ENCODE results near the gene COG5.

Gene COG5

GRCh38 chr7:107428642-107429041 lies 135.1 kb downstream of the COG5 start:
- no peaks in the 10 kb centered on the region for H3K79me2 ChIP-seq (ENCODE audit: insufficient read depth, low read length)
- H2AFZ ChIP-seq (ENCODE audit: low read length): no peak overlapping the region
- H3K4me3 ChIP-seq (ENCODE audit: low read length, poor library complexity, severe bottlenecking): no peak overlapping the region
- H3K27me3 ChIP-seq (ENCODE audit: insufficient read depth, low read length, poor library complexity, severe bottlenecking): no peaks in the 10 kb centered on the region
- H4K20me1 ChIP-seq (ENCODE audit: insufficient read depth, low read length, poor library complexity, severe bottlenecking): no peaks in the 10 kb centered on the region
- no peak overlapping the region for H3K4me2 ChIP-seq (ENCODE audit: low read depth, low read length, poor library complexity, severe bottlenecking)
- TF ChIP-seq EZH2phosphoT487 (IDR thresholded peaks at IDR 0.05; ENCODE audit: borderline replicate concordance): no peak
- no peak for TF ChIP-seq CTCF (conservative IDR thresholded peaks at IDR 0.05; ENCODE audit: low read length)
- H3K4me1 ChIP-seq (ENCODE audit: insufficient read depth, low read length, poor library complexity, severe bottlenecking): no peaks in the 10 kb centered on the region
- H3K9me3 ChIP-seq (ENCODE audit: insufficient read depth, low read depth, low read length): 0 out of 2 replicates have a peak, but pooled peaks cover 6% of the 10 kb centered on the region
- H3K9ac ChIP-seq (ENCODE audit: low read depth, low read length, poor library complexity, severe bottlenecking): no peak overlapping the region
- no peaks in the 10 kb centered on the region for H3F3A ChIP-seq (ENCODE audit: low read depth)
- H3K36me3 ChIP-seq (ENCODE audit: insufficient read depth, low read length): peaks cover 10% of the 10 kb centered on the region; the same call in 1 of the 2 replicates
- H3K9me2 ChIP-seq (replicated peaks; ENCODE audit: low read depth, low read length): no peaks in the 10 kb centered on the region

GRCh38 chr7:107427462-107427861 lies 136.3 kb downstream of the COG5 start:
- Histone ChIP-seq H4K20me1 (ENCODE audit: insufficient read depth, low read length, poor library complexity, severe bottlenecking) (no peaks in the 10 kb centered on the region), H2AFZ (ENCODE audit: low read length) (no peak overlapping the region), H3K4me1 (ENCODE audit: insufficient read depth, low read length, poor library complexity, severe bottlenecking) (no peaks in the 10 kb centered on the region), H3K9me2 (replicated peaks; ENCODE audit: low read depth, low read length) (no peaks in the 10 kb centered on the region), H3K9ac (ENCODE audit: low read depth, low read length, poor library complexity, severe bottlenecking) (no peak overlapping the region), H3K4me3 (ENCODE audit: low read length, poor library complexity, severe bottlenecking) (no peak overlapping the region), H3K36me3 (ENCODE audit: insufficient read depth, low read length) (peaks cover 8% of the 10 kb centered on the region; the same call in 1 of the 2 replicates), H3K4me2 (ENCODE audit: low read depth, low read length, poor library complexity, severe bottlenecking) (no peak overlapping the region), H3K9me3 (ENCODE audit: insufficient read depth, low read depth, low read length) (no peaks in the 10 kb centered on the region), H3K79me2 (ENCODE audit: insufficient read depth, low read length) (no peaks in the 10 kb centered on the region), H3K27me3 (ENCODE audit: insufficient read depth, low read length, poor library complexity, severe bottlenecking) (no peaks in the 10 kb centered on the region), H3F3A (ENCODE audit: low read depth) (no peaks in the 10 kb centered on the region)
- no peak for TF ChIP-seq EZH2phosphoT487 (IDR thresholded peaks at IDR 0.05; ENCODE audit: borderline replicate concordance)
- TF ChIP-seq CTCF (conservative IDR thresholded peaks at IDR 0.05; ENCODE audit: low read length): no peak

GRCh38 chr7:107414198-107414597 lies 149.5 kb downstream of the COG5 start:
- Histone ChIP-seq H3K9me3 (ENCODE audit: insufficient read depth, low read depth, low read length) (no peaks in the 10 kb centered on the region), H3K79me2 (ENCODE audit: insufficient read depth, low read length) (no peaks in the 10 kb centered on the region), H2AFZ (ENCODE audit: low read length) (no peak overlapping the region), H3K9ac (ENCODE audit: low read depth, low read length, poor library complexity, severe bottlenecking) (no peak overlapping the region), H3F3A (ENCODE audit: low read depth) (no peaks in the 10 kb centered on the region), H3K4me1 (ENCODE audit: insufficient read depth, low read length, poor library complexity, severe bottlenecking) (no peaks in the 10 kb centered on the region), H3K27me3 (ENCODE audit: insufficient read depth, low read length, poor library complexity, severe bottlenecking) (no peaks in the 10 kb centered on the region), H3K4me2 (ENCODE audit: low read depth, low read length, poor library complexity, severe bottlenecking) (no peak overlapping the region), H3K36me3 (ENCODE audit: insufficient read depth, low read length) (peaks cover 16% of the 10 kb centered on the region; the same call in 1 of the 2 replicates), H4K20me1 (ENCODE audit: insufficient read depth, low read length, poor library complexity, severe bottlenecking) (peaks cover 2% of the 10 kb centered on the region), H3K9me2 (replicated peaks; ENCODE audit: low read depth, low read length) (no peaks in the 10 kb centered on the region), H3K4me3 (ENCODE audit: low read length, poor library complexity, severe bottlenecking) (no peak overlapping the region)
- TF ChIP-seq EZH2phosphoT487 (IDR thresholded peaks at IDR 0.05; ENCODE audit: borderline replicate concordance) (no peak), CTCF (conservative IDR thresholded peaks at IDR 0.05; ENCODE audit: low read length) (no peak)

All from Loucy (cell line).